Fibroblast of lung (primary cell): ENCODE measurements around the gene FZR1. TPM values are rescaled to one million over a fixed set of nuclear protein-coding genes. Genes with fewer than 3 reads are reported as not detected.

Experiments used
- DNase-seq, 2 donors: peaks; one replicate each; pipeline versions ENCODE4 v3.0.0 to v3.0.0-alpha.2; 2010; ENCODE audit warnings: low read depth in 2 of 2
- H2AFZ ChIP-seq: 2 replicates; pipeline ENCODE4 v1.5.1; 2012; ENCODE audit warnings: low read length, control low read depth, inconsistent platforms
- H3K27ac ChIP-seq: 2 replicates; pipeline ENCODE4 v1.5.1; 2011; ENCODE audit warnings: low read length, control low read depth; ENCODE audit not compliant: insufficient read depth
- H3K27me3 ChIP-seq: 2 replicates; pipeline ENCODE4 v1.5.1; 2011; ENCODE audit warnings: mild to moderate bottlenecking, low read length; ENCODE audit not compliant: control insufficient read depth, insufficient read depth
- H3K36me3 ChIP-seq: 2 replicates; pipeline ENCODE4 v1.5.1; 2011; ENCODE audit warnings: low read length; ENCODE audit not compliant: control insufficient read depth, insufficient read depth
- H3K4me1 ChIP-seq: 2 replicates; pipeline ENCODE4 v1.5.1; 2011; ENCODE audit warnings: low read length; ENCODE audit not compliant: control insufficient read depth, insufficient read depth; ENCODE audit errors: extremely low read depth
- H3K4me2 ChIP-seq: 2 replicates; pipeline ENCODE4 v1.5.1; 2011; ENCODE audit warnings: low read length, control low read depth; ENCODE audit not compliant: insufficient read depth; ENCODE audit errors: extremely low read depth
- H3K4me3 ChIP-seq, 4 experiments: fragments of 200-600 bp in 1 of 4; sonication (generic) in 1 of 4; replicated peaks in 1 of 4; 2 replicates each; pipeline ENCODE4 v1.5.1; 2011 to 2016; ENCODE audit warnings: low read length in 4 of 4, low read depth in 3 of 4, mild to moderate bottlenecking in 3 of 4, control low read depth in 2 of 4, inconsistent platforms in 1 of 4, mixed read lengths in 1 of 4; ENCODE audit not compliant: insufficient read depth in 1 of 4; ENCODE audit errors: control extremely low read depth in 1 of 4
- H3K79me2 ChIP-seq: 2 replicates; pipeline ENCODE4 v1.5.1; 2012; ENCODE audit warnings: mild to moderate bottlenecking, low read length, inconsistent platforms; ENCODE audit not compliant: control insufficient read depth, insufficient read depth
- H3K9ac ChIP-seq: 2 replicates; pipeline ENCODE4 v1.5.1; 2011; ENCODE audit warnings: mild to moderate bottlenecking, low read length, control low read depth; ENCODE audit not compliant: insufficient read depth
- H3K9me3 ChIP-seq: 2 replicates; pipeline ENCODE4 v1.5.1; 2012; ENCODE audit warnings: low read depth, low read length; ENCODE audit not compliant: control insufficient read depth, insufficient read depth
- H4K20me1 ChIP-seq: 2 replicates; pipeline ENCODE4 v1.5.1; 2011; ENCODE audit warnings: low read length; ENCODE audit not compliant: control insufficient read depth, insufficient read depth; ENCODE audit errors: extremely low read depth
- CTCF ChIP-seq, 2 donors: IDR thresholded peaks in 1 of 2; conservative IDR thresholded peaks in 1 of 2; 1 replicate in 1 of 2; 2 replicates in 1 of 2; pipeline ENCODE4 v1.5.1; 2011 to 2012; ENCODE audit warnings: low read length in 2 of 2, control low read depth in 1 of 2, inconsistent platforms in 1 of 2, low read depth in 1 of 2, mild to moderate bottlenecking in 1 of 2
- EZH2 ChIP-seq: IDR thresholded peaks from 2 replicates; pipeline ENCODE4 v1.5.1; 2012; ENCODE audit warnings: low read length, control low read depth, mild to moderate bottlenecking; ENCODE audit errors: missing control alignments
- polyA plus RNA-seq, 2 donors: library from polyadenylated mRNA; depleted of rRNA in 1 of 2; stranded (reverse) in 1 of 2; unstranded in 1 of 2; fragments of >200 nt; gene quantifications; 2 replicates each; pipeline ENCODE4 v1.2.1, GENCODE V29; 2011 to 2012; ENCODE audit warnings: missing spikeins in 1 of 2
- total RNA-seq: library from RNA; depleted of rRNA; stranded (reverse); fragments of >200 nt; gene quantifications from 2 replicates; pipeline ENCODE4 v1.2.1, GENCODE V29; 2014

Gene FZR1
- total and polyA plus RNA-seq, 2 donors (not counting 1 experiment from before 2014, with no cell fraction given): 15.0 to 38.0 TPM

- H2AFZ ChIP-seq: no peak overlapping the region
- no peak for DNase-seq
- H3K27ac ChIP-seq: no peak overlapping the region
- H3K79me2 ChIP-seq: no peaks in the 10 kb centered on the region
- no peaks in the 10 kb centered on the region for H4K20me1 ChIP-seq
- H3K9me3 ChIP-seq: no peaks in the 10 kb centered on the region
- H3K27me3 ChIP-seq: peaks cover 12% of the 10 kb centered on the region
- no peaks in the 10 kb centered on the region for H3K36me3 ChIP-seq
- H3K4me2 ChIP-seq: no peak overlapping the region
- peak; percentile 8 for TF ChIP-seq EZH2
- no peak for TF ChIP-seq CTCF (conservative IDR thresholded peaks at IDR 0.05 in 1 of 2, IDR thresholded peaks at IDR 0.05 in 1 of 2; ENCODE audit: low read depth in 1 of 2, low read length in 2 of 2)
- H3K4me1 ChIP-seq: no peaks in the 10 kb centered on the region
- H3K4me3 ChIP-seq: no peak overlapping the region
- H3K9ac ChIP-seq: no peak overlapping the region
Observed at GRCh38 chr19:3481241-3482090, 24.6 kb upstream of the FZR1 start.

GRCh38 chr19:3482507-3483225 is 23.4 kb upstream of the FZR1 start:
- H2AFZ ChIP-seq: no peak overlapping the region
- H3K9ac ChIP-seq: no peak overlapping the region
- no peak overlapping the region for H3K4me3 ChIP-seq
- DNase-seq: no peak
- H4K20me1 ChIP-seq: no peaks in the 10 kb centered on the region
- no peak overlapping the region for H3K4me2 ChIP-seq
- no peaks in the 10 kb centered on the region for H3K4me1 ChIP-seq
- peaks cover 12% of the 10 kb centered on the region for H3K27me3 ChIP-seq
- H3K9me3 ChIP-seq: no peaks in the 10 kb centered on the region
- no peak overlapping the region for H3K27ac ChIP-seq
- no peaks in the 10 kb centered on the region for H3K79me2 ChIP-seq
- no peak for TF ChIP-seq EZH2
- no peak for TF ChIP-seq CTCF (conservative IDR thresholded peaks at IDR 0.05 in 1 of 2, IDR thresholded peaks at IDR 0.05 in 1 of 2; ENCODE audit: low read depth in 1 of 2, low read length in 2 of 2)
- H3K36me3 ChIP-seq: no peaks in the 10 kb centered on the region

- Histone ChIP-seq H3K4me3 (no peak within 1 kb of the TSS), H3K4me1 (no peaks in the 10 kb centered on the region), H3K4me2 (no peak within 1 kb of the TSS), H3K27ac (no peak within 1 kb of the TSS), H4K20me1 (no peaks in the 10 kb centered on the region), H3K79me2 (no peaks in the 10 kb centered on the region), H3K27me3 (peaks cover 12% of the 10 kb centered on the region), H3K9me3 (no peaks in the 10 kb centered on the region), H2AFZ (no peak within 1 kb of the TSS), H3K9ac (no peak within 1 kb of the TSS), H3K36me3 (no peaks in the 10 kb centered on the region)
- DNase-seq: no peak
- no peak for TF ChIP-seq EZH2
- no peak for TF ChIP-seq CTCF (conservative IDR thresholded peaks at IDR 0.05 in 1 of 2, IDR thresholded peaks at IDR 0.05 in 1 of 2; ENCODE audit: low read depth in 1 of 2, low read length in 2 of 2)
Observed at GRCh38 chr19:3483226-3483628, 22.9 kb upstream of the FZR1 start, which contains the start of gene SMIM44. Gene SMIM44 (minus strand): TSS chr19:3483441. CDS start chr19:3483403, 38 bp downstream.
